ENCODE measurements around the gene KLF1. TPM values are rescaled to one million over a fixed set of nuclear protein-coding genes. Genes with fewer than 3 reads are reported as not detected.
"Not testable (repeated sequence)": the region's sequence is repeated elsewhere in the genome, so short reads cannot be mapped to it uniquely, and the experiment has no call there.

Gene KLF1
- total RNA-seq, 1 donor from 2014 or later: 0.35 TPM

DNA sequence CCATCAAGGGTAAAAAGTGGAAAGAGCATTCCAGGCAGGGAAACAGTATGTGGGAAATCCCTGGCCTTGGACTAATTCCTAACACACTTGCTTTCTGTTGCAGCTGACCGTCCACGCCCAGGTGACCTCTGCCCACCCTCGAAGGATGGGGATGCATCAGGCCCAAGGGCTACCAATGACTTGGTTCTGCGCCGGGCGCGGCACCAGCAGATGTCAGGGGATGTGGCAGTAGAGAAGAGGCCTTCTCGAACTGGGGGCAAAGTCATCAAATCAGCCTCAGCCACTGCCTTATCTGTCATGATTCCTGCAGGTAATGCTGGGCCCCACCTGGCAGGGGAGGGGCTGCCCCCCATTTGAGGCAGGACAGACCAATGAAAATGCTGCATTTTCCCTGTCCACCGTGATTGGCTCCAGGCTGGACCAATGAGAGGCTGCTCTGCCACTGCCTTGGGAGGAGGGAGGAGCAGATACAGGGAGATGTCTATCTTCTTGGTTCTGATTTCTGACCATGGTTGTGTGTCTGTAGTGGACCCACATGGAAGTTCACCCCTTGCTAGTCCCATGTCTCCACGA lies 18.4 kb downstream of the KLF1 start:
- DNase-seq (ENCODE audit: low spot score): no peak
- ATAC-seq: no peak

DNA sequence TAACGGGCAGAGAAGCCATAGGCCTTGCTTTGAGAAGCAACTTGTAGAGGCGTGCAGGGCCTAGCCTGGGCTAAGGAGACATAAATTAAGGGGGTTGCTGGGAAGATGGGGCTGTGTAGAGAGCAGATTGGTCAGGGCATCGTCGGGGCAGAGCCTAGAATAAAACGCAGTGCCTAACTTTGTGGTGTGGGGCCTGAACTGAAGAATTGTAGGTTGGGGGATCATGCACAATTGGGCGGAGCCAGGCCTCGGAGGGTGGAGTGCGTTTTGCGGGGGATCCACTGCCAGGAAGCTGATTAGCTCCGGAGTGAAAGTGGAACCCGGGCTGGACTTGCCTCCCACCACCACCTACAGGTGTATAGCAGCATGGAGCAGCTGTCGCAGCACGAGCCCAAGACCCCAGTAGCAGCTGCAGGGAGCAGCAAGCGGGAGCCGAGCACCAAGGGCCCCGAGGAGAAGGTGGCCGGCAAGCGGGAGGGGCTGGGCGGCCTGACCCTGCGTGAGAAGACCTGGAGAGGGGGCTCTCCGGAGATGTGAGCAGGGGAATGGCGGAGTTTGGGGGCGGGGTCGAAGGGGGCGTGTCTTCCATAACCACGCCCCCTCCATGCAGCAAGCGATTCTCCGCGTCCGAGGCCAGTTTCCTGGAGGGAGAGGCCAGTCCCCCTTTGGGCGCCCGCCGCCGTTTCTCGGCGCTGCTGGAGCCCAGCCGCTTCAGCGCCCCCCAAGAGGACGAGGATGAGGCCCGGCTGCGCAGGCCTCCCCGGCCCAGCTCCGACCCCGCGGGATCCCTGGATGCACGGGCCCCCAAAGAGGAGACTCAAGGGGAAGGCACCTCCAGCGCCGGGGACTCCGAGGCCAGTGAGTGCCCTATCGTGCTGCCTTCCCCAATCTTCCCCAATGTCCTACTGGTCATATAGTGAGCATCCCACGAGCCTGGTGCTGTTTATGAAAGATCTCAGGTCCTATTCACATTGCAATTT lies 19.6 kb downstream of the KLF1 start:
- ATAC-seq (peak; percentile 23), DNase-seq (ENCODE audit: low spot score) (no peak)

DNA sequence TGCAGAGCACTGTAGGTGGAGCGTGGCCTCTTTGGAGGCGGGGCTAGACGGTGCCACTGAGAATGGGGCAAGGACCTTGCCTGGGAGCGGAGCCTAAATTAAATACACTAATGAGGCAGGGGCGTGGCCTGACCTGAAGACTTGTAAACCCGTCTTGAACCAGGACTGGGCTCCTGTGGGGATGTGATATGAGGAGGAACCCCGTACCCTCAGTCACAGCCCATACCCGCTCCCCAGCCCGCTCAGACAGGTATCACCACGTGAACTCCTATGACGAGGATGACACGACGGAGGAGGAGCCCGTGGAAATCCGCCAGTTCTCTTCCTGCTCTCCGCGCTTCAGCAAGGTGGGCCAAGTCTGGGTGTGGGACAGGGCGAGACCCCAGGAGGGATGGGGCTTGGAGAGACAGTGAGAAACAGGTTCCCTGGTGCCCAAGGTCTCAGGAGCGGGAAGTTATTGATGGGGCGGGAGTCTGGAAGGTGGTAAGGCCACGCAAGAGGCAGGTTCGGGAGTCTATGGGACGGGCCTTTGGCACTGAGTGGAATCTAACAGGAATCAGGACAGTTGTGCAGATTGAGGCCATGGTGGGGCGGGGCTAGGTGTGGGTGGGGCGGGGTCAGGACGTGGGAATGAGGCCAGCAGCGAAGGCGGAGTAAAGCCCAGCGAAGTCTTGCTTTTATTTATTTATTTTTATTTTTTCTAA lies 20.4 kb downstream of the KLF1 start:
- DNase-seq (ENCODE audit: low spot score): no peak
- no peak for ATAC-seq

DNA sequence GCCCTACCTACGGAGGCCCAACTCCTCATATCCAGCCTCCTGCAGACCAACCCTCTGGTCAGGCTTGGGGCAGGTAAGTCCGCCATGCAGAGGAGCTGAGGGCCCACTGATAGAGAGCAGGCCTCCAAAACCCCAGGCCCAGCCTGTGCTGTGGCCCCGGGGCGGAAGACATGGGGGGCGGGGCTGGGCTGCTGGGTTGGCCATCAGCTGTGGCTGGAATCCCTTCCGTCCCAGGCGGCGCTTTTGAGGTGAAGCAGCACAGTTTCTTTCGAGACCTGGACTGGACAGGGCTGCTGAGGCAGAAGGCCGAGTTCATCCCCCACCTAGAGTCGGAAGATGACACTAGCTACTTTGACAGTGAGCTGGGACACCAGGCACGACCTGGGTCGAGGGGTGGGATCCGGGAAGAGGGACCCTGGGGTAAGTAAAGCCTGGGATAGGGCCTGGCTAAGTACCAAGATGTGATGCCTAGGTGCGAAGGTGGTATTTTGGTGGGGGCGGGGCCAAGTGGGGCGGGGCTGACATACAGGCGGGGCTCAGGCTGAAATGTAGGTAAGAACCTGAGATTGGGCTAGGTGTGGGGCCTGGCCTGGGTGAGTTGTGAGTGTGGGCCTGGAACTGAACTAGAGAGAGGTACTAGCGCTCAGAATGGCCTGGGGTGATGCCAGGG lies 21.1 kb downstream of the KLF1 start:
- no peak for ATAC-seq
- no peak for DNase-seq (ENCODE audit: low spot score)

DNA sequence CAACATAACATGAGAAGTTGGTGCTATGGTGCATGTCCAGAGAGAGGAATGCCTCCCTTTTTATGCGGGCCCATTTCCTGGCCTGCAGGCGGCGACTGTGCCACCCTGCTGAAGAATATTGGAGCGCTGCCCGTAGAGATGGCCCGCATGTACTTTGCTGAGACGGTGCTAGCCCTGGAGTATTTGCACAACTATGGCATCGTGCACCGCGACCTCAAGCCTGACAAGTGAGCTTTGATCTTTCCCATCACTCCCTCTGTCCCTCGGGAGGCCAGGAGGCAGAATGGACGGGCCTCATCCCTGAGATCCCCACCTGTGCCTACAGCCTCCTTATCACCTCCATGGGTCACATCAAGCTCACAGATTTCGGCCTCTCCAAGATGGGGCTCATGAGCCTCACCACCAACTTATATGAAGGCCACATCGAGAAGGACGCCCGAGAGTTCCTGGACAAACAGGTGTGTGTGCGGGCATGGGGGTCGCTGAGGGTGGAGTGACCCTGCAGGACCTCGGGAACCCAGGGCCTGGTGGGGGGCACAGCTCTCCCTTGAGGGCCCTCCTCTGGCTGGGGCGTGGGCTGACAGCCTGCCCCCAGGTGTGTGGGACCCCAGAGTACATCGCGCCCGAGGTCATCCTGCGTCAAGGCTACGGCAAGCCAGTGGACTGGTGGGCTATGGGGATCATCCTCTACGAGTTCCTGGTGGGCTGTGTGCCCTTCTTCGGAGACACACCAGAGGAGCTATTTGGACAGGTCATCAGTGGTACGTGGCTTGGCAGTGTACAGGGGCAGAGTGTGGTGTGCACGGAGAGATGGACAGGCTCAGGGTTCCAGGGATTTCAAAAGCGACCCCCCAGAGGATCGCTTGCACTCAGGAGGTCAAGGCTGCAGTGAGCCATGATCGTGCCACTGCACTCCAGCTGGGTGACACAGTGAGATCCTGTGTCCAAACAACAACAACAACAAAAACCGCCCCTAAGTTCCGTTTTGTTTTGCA lies 22.0 kb downstream of the KLF1 start:
- peak; percentile 82 for DNase-seq (ENCODE audit: low spot score)
- peak; percentile 93 for ATAC-seq

DNA sequence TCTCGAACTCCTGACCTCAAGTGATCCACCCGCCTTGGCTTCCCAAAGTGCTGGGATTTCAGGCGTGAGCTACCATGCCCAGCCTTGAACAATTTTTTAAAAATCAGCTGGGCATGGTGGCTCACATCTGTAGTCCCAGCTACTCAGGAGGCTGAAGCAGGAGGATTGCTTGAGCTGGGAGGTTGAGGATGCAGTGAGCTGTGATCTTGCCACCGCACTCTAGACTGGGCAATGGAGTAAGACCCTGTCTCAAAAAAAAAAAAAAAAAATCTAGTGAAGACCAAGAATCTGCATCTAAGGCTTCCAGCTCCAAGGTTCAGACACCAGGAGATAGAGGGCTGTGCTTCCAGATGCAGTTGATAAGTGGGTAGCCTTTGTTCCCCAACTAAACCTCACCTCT lies 22.9 kb downstream of the KLF1 start:
- no peak for ATAC-seq
- DNase-seq (ENCODE audit: low spot score): no peak

DNA sequence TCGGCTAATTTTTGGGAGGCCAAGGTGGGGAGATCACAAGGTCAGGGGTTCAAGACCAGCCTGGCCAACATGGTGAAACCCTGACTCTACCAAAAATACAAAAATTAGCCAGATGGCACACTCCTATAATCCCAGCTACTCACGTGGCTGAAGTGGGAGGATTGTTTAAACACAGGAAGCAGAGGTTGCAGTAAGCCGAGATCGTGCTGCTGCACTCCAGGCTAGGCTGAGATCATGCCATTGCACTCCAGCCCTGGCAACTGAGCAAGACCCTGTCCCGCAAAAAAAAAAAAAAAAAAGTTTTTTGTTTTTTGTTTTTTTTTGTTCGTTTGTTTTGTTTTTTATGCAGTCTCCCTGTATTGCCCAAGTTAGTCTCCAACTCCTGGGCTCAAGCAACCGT lies 27.5 kb downstream of the KLF1 start:
- DNase-seq (ENCODE audit: low spot score) (no peak), ATAC-seq (no peak)

DNA sequence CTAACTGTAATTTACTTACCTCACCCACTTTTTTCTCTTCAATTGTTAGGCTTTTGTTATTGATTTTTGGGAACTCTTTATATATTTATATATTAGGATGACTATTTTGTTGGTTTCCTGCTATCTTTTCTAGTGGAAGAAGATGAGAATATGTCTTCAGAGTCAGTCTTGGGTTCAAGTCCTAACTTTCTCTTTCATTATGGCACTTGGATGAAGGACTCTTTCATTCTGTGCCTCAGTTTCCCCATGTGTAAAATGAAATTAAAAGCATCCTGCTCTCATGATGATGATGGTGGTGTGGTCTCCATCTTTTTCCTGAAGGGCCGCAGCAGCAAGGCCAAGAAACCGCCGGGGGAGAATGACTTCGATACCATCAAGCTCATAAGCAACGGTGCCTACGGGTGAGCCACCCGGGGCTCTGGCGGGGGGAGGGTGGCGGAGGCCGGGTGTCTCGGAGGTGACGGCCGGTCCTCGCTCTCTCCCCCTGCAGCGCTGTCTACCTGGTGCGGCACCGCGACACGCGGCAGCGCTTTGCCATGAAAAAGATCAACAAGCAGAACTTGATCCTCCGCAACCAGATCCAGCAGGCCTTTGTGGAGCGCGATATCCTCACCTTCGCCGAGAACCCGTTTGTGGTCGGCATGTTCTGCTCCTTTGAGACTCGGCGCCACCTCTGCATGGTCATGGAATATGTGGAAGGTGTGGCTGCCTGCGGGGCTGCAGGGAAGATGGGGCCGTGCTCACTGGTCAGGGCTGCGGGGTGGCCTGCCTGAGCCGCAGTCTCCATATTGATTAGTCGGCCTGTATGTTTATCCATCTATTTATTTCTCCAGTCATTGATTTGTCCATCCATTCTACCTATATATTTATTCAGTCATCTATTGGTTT lies 28.7 kb downstream of the KLF1 start:
- ATAC-seq (no peak), DNase-seq (ENCODE audit: low spot score) (no peak)

DNA sequence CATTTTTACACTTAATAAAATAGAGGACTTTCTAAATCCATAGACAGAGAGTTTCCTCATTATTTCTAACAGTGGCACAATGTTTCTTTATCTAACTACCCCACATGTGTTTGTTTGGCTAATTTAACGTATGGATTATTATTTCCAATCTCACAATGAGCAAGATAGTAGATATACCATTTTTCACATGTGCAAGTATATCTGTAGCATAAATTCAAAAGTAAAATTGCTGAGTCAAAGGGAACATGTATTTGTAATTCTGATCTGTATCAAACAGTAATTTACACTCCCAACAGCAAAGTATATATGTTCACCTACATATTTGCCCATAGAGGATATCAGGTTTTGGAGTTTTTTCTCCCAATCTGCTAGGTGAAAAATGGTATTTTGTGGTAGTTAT lies 30.3 kb downstream of the KLF1 start:
- ATAC-seq (no peak), DNase-seq (ENCODE audit: low spot score) (no peak)

DNA sequence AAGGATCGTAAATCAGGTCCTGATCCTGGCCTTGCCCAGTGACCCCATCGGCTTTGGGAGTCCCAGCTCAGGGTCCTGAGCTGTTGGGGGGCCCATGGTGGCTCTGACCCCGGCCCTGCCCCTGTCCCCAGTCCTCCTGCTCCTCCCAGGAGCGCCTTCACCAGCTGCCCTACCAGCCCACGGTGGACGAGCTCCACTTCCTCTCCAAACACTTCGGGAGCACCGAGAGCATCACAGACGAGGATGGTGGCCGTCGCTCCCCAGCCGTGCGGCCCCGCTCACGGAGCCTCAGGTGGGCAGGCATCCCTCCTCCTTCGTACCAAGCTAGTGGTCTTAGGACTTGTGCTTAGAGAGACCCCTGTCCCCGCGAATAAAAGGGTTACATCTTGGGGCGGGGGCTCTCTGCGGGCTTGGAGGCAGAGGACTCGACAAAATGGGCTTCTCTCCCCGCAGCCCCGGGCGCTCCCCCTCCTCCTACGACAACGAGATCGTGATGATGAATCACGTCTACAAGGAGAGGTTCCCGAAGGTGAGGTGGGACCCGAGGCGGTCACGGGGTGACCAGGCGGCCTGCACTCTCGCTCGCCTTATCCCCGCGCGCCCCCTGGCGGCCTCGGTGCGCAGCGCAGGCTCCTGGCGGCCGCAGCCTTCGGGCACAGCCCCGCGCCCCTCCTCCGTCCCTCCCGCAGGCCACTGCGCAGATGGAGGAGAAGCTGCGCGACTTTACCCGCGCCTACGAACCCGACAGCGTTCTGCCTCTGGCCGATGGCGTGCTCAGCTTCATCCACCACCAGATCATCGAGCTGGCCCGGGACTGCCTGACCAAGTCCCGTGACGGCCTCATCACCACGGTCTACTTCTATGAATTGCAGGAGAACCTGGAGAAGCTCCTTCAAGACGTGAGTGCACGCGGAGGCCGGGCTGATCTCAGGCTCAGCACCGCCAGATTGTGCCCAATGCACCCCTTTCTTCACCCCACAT lies 39.6 kb downstream of the KLF1 start:
- ATAC-seq: peak; percentile 100

DNA sequence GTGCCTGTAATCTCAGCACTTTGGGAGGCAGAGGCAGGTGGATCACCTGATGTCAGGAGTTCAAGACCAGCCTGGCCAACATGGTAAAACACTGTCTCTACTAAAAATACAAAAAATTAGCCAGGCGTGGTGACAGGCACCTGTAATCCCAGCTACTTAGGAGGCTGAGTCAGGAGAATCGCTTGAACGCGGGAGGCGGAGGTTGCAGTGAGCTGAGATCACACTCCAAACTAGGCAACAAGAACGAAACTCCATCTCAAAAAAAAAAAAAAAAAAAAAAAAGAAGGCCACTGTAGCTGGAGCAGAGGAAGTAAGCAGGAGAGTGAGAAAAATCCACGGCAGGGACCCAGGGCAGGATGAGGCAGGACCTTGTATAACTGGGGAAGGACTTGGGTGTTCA lies 40.4 kb downstream of the KLF1 start:
- ATAC-seq; DNase-seq (ENCODE audit: low spot score): not testable (repeated sequence)

More for the DNA sequence above, 39.6 kb downstream of the KLF1 start:
- peak; percentile 80 for DNase-seq (ENCODE audit: low spot score)

DNA sequence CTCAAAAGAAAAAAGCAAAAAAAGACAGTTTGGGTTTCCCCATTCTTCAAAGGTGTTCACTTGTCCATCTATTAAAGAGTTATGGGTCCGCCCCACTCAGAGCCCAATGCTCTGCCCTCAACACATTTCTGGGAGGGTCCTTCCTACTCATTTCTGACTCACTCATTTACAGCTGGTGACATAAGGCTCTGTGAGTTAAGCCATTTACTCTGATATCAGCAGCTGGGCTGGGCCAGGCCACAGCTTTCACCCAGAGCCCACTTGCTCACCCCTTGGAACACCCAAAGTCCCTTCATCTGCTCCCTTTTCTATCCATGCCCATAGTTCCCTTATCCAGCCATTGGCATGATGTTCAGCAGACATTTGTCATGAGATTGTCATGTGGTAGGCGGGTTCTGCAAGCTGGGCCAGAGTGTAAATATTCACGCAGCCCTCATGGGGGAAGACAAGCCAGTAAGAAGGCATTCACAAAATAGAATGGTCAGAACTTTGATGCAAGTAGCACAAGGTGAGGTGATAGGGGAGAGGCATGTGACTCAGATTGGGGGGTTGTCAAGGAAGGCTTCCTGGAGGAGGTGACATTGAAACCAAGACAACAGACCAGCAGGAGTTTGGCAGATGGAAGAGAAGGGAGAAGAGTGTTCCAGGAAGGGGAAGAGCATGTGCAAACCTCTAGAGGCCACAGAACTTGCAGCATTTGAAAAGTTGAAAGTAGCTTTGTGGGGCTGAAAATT lies 42.8 kb downstream of the KLF1 start:
- DNase-seq (ENCODE audit: low spot score): no peak

DNA sequence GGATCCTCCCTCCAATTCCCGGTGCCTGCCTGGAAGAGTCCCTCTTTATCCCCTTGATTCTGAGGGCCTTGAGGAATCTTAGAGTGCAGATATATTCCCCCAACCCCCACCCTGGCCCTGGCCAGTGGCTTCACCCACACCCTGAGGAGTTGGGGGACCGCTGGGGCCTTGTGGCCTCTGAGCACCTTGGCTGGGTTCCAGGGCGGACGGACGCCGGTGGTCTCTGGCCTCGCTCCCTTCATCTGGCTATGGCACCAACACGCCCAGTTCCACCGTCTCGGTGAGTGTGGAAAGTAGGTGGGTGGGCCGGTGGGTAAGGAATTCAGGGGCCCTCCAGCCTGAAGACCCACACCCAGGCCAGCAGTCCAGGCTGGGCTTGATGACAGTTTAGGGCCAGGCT lies 43.7 kb downstream of the KLF1 start:
- ATAC-seq (no peak), DNase-seq (ENCODE audit: low spot score) (no peak)

More for the DNA sequence above, 42.8 kb downstream of the KLF1 start:
- ATAC-seq: no peak

DNA sequence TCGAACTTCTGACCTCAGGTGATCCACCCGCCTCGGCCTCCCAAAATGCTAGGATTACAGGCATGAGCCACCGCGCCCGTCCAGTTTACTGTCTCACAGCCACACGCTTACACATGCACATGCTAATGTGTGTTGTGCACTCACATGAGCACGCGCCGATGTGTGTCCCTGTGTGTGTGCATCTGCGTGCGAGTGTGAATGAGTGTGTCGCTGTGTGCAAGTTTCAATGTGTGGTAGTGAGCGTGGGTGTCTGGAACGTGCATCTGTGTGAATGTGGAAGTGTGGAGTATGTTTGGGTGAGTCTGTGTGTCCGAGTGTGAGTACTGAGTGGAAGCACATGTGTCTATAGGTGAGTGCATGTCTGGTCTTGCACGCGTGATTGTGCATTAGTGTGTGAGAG lies 44.5 kb downstream of the KLF1 start:
- DNase-seq (ENCODE audit: low spot score) (no peak), ATAC-seq (no peak)

DNA sequence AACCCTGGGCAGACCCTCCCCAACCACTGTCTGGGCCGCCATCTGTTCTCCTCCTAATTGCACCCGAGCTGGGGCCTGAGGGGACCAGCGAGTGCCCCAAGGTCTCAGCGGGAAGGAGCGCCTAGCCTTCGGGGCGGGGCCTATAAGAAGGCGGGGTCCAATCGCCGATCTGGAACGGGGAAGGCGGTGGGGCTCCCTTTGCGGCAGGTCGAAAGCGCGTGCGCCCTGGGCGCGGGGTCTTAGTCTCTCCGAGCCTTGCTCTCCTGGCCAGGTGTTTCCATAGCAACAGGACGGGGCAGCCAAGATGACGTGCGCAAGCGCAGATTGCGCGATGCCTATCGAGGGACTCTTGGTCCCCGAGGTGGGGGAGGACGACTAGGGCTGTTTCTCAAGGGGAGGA lies 45.9 kb downstream of the KLF1 start:
- ATAC-seq: no peak
- DNase-seq (ENCODE audit: low spot score): no peak

DNA sequence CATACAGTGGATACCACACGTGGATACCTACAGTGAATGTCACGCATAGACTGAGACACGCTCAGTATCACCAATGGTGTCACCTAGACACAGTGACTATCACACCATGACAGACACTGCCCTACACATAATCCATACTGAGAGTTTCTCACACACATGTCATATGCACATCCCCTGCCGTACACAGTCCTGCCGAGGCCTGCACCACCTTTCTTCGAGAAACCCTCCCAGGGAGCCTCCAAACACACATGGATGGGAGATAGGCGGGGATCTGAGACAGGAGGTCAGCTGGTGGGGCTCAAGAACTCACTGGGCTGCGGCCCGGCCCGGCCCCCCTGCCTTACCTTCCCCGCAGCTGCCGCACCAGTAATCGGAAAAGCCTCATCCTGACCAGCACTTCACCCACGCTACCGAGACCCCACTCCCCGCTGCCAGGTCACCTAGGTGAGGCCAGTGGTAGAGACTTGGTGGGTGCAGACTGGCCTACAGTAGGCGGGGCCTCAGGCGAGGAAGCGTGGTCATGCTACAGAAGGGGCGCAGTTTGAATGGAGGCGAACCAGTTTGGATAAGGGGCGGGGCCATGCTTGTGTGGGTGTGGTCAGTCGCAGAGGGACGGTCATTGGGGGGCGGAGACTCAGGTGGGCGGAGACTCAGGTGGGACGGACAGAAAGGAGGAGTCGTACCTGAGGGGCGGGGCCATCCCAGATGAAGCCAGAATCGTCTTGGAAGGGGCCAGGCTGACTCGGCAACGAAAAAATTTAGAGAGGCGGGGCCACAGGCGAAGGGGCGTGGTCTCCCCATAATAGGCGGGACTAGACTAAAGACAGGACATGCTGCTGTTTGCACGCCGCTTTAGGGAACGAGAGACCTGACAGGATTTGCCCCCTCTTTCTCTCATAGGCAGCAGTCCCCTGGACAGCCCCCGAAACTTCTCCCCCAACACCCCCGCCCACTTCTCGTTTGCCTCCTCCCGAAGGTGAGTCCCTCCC lies 46.6 kb downstream of the KLF1 start:
- no peak for DNase-seq (ENCODE audit: low spot score)
- ATAC-seq: peak; percentile 37
